Measurements from ENCODE around the gene CNTN5. TPM values are rescaled to one million over a fixed set of nuclear protein-coding genes. Genes with fewer than 3 reads are reported as not detected.

CNTN5 gene
- total RNA-seq, 1 donor, result not detected

DNA sequence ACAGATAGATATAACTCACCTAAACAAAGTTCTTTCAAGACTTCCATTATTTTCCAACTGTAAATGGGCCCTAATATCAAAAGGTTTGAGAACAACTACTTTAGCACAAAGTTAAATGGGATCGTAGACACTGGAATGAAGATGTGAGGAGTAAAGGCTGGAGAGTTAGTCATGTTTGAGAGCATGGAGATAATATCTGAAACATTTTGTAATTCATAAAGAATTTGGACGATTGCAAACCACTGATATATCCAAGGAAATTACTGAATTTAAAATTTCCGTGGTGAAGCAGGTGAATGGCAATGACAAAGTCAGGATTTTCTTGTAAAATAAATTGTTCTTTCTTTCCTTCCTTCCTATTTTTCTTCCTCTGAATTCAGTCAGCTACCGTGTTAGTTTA, 564.9 kb downstream of the CNTN5 start:
- Histone ChIP-seq H3K4me1 (ENCODE audit: insufficient read depth, low read length) (no peaks in the 10 kb centered on the region), H3K27me3 (ENCODE audit: insufficient read depth, low read length) (no peaks in the 10 kb centered on the region), H3K4me3 (ENCODE audit: low read length) (no peak overlapping the region), H3K9me3 (ENCODE audit: low read depth, low read length) (no peaks in the 10 kb centered on the region)

DNA sequence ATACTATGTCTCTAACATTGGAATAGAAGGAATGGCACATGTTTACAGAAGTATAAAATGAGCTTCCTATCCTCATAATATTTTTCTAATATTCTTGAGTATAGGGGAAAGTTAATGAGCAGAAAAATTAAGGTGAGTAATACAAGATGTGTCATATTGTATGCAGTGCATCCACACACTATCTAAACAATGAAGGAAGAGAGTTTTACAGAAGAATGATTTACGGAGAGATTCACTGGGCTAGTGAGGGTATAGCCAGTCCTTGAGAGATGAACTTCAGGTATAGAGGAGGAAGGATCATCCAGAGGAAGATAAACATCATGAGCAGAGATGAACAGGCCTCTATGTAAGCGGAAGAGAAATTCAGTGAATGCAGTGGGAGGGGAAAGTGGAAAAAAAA, 569.0 kb downstream of the CNTN5 start:
- H3K9me3 ChIP-seq (ENCODE audit: low read depth, low read length), result no peaks in the 10 kb centered on the region
- H3K27me3 ChIP-seq (ENCODE audit: insufficient read depth, low read length), result no peaks in the 10 kb centered on the region
- no peak overlapping the region for H3K4me3 ChIP-seq (ENCODE audit: low read length)
- H3K4me1 ChIP-seq (ENCODE audit: insufficient read depth, low read length), result no peaks in the 10 kb centered on the region

DNA sequence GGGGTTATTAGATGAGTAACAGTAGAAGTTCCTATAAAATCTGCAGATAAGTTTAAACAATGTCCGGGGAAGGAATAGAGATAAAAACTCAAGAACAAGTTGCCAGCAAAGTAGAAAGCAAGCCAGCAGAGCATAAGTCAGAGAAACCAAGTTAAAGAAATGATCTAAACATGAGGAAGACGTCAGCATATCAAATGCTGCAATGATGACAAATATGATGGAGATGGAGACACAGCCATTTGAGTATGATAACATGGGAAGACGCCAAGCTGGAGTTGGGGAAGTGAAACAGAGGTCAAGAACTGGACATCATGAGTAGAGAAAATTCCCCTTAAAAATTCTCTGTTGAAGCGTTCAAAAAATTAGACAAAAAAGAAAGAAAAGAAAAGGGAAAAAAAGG, 571.5 kb downstream of the CNTN5 start:
- H3K9me3 ChIP-seq (ENCODE audit: low read depth, low read length), result no peaks in the 10 kb centered on the region
- no peaks in the 10 kb centered on the region for H3K27me3 ChIP-seq (ENCODE audit: insufficient read depth, low read length)
- H3K4me1 ChIP-seq (ENCODE audit: insufficient read depth, low read length), result no peaks in the 10 kb centered on the region
- H3K4me3 ChIP-seq (ENCODE audit: low read length), result no peak overlapping the region

- Histone ChIP-seq H3K9me3 (ENCODE audit: low read depth, low read length) (no peaks in the 10 kb centered on the region), H3K27me3 (ENCODE audit: insufficient read depth, low read length) (no peaks in the 10 kb centered on the region), H3K4me3 (ENCODE audit: low read length) (no peak overlapping the region), H3K4me1 (ENCODE audit: insufficient read depth, low read length) (no peaks in the 10 kb centered on the region)
Observed at GRCh38 chr11:99593197-99593596, 572.4 kb downstream of the CNTN5 start.

DNA sequence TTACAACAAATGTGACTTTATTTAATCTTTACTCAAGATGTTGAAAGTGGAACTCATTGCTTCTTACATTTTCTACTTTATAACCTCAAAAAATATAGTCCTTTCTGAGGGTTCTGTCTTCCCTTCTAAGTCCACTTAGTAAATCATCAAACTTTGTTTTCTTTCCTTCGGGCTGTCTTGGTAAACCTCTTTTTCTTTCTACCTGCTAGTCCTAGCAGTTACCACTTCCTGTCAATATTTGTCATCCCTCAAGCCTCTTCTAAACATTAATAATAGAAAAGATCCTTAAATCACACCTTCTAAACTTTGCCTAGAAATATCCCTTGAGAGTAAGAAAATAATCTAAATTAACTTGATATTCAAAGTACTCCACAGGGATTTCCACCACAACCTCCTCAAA, 580.4 kb downstream of the CNTN5 start:
- H3K4me1 ChIP-seq (ENCODE audit: insufficient read depth, low read length), result no peaks in the 10 kb centered on the region
- no peaks in the 10 kb centered on the region for H3K9me3 ChIP-seq (ENCODE audit: low read depth, low read length)
- no peak overlapping the region for H3K4me3 ChIP-seq (ENCODE audit: low read length)
- H3K27me3 ChIP-seq (ENCODE audit: insufficient read depth, low read length), result no peaks in the 10 kb centered on the region

DNA sequence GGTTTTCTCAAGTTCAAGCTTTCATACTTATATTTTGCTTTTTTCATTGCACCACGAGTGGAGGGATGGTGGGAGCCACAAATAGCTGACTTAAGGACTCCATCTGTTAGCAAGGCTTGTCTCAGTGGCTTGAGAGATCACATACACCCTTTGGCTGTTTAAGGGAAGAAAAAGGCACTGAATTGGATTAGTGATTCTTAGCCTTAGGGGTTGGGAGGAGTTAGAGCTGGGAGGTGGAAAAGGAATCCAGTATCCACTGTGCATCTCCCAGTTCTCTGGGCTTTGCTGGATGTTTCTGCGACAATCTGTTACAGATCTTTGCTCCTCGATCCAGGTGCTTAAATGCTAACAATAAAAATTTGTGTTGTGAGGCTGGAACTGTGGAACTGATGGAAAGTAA, 593.6 kb downstream of the CNTN5 start:
- no peaks in the 10 kb centered on the region for H3K9me3 ChIP-seq (ENCODE audit: low read depth, low read length)
- H3K4me1 ChIP-seq (ENCODE audit: insufficient read depth, low read length), result no peaks in the 10 kb centered on the region
- H3K27me3 ChIP-seq (ENCODE audit: insufficient read depth, low read length), result no peaks in the 10 kb centered on the region
- no peak overlapping the region for H3K4me3 ChIP-seq (ENCODE audit: low read length)

DNA sequence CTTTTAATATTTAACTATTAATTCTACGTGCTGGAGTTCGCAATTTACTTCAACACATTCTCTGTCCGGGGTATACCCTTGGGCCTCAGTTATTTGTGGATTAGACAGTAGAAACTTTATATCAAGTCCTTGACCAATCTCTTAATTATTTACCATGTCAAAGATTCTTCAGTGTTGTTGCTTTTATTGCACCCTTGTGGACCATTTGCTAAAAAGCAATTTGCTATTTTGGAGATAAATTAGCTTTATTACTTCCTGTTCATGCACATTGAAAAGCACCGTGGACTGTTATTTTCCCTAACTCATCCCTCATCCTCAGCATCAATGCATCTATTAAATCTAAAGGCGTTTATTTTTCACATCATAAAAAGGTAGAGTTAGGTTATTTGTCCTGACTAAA, 609.9 kb downstream of the CNTN5 start:
- Histone ChIP-seq H3K4me1 (ENCODE audit: insufficient read depth, low read length) (no peaks in the 10 kb centered on the region), H3K27me3 (ENCODE audit: insufficient read depth, low read length) (no peaks in the 10 kb centered on the region), H3K9me3 (ENCODE audit: low read depth, low read length) (peaks cover 5% of the 10 kb centered on the region), H3K4me3 (ENCODE audit: low read length) (no peak overlapping the region)

GRCh38 chr11:99631618-99632017, 610.9 kb downstream of the CNTN5 start:
- Histone ChIP-seq H3K4me1 (ENCODE audit: insufficient read depth, low read length) (no peaks in the 10 kb centered on the region), H3K4me3 (ENCODE audit: low read length) (no peak overlapping the region), H3K9me3 (ENCODE audit: low read depth, low read length) (peaks cover 5% of the 10 kb centered on the region), H3K27me3 (ENCODE audit: insufficient read depth, low read length) (no peaks in the 10 kb centered on the region)

GRCh38 chr11:99632969-99633368, 612.2 kb downstream of the CNTN5 start:
- H3K9me3 ChIP-seq (ENCODE audit: low read depth, low read length), result peaks cover 5% of the 10 kb centered on the region
- no peak overlapping the region for H3K4me3 ChIP-seq (ENCODE audit: low read length)
- no peaks in the 10 kb centered on the region for H3K27me3 ChIP-seq (ENCODE audit: insufficient read depth, low read length)
- no peaks in the 10 kb centered on the region for H3K4me1 ChIP-seq (ENCODE audit: insufficient read depth, low read length)

- Histone ChIP-seq H3K9me3 (ENCODE audit: low read depth, low read length) (peaks cover 5% of the 10 kb centered on the region), H3K4me3 (ENCODE audit: low read length) (no peak overlapping the region), H3K4me1 (ENCODE audit: insufficient read depth, low read length) (no peaks in the 10 kb centered on the region), H3K27me3 (ENCODE audit: insufficient read depth, low read length) (no peaks in the 10 kb centered on the region)
Observed at GRCh38 chr11:99634581-99634980, 613.8 kb downstream of the CNTN5 start.

- no peaks in the 10 kb centered on the region for H3K27me3 ChIP-seq (ENCODE audit: insufficient read depth, low read length)
- no peaks in the 10 kb centered on the region for H3K4me1 ChIP-seq (ENCODE audit: insufficient read depth, low read length)
- peaks cover 5% of the 10 kb centered on the region for H3K9me3 ChIP-seq (ENCODE audit: low read depth, low read length)
- H3K4me3 ChIP-seq (ENCODE audit: low read length), result no peak overlapping the region
Observed at GRCh38 chr11:99638073-99638553, 617.4 kb downstream of the CNTN5 start.

GRCh38 chr11:99640671-99641070, 619.9 kb downstream of the CNTN5 start:
- no peaks in the 10 kb centered on the region for H3K4me1 ChIP-seq (ENCODE audit: insufficient read depth, low read length)
- no peaks in the 10 kb centered on the region for H3K27me3 ChIP-seq (ENCODE audit: insufficient read depth, low read length)
- H3K9me3 ChIP-seq (ENCODE audit: low read depth, low read length), result no peaks in the 10 kb centered on the region
- H3K4me3 ChIP-seq (ENCODE audit: low read length), result no peak overlapping the region

DNA sequence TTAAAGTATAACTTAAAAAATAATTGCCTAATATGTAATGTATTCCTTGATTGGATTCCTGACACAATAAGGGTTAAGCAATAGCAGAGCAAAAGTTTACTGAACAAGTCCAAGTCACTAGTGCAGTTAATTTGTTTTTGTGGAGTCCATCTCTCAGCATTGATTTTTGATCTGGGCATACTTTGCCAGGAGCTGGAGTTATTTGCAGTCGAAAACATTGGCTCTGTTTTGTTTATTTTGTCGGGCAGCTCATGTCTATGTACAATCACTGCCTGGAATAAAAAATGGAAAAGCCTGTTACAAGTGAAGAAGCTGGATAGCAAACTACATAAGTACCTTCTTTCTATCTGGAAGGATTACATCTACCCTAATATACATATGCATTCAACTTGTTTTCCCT, 625.2 kb downstream of the CNTN5 start:
- H3K4me3 ChIP-seq (ENCODE audit: low read length), result no peak overlapping the region
- H3K27me3 ChIP-seq (ENCODE audit: insufficient read depth, low read length), result no peaks in the 10 kb centered on the region
- no peaks in the 10 kb centered on the region for H3K4me1 ChIP-seq (ENCODE audit: insufficient read depth, low read length)
- peaks cover 5% of the 10 kb centered on the region for H3K9me3 ChIP-seq (ENCODE audit: low read depth, low read length)

DNA sequence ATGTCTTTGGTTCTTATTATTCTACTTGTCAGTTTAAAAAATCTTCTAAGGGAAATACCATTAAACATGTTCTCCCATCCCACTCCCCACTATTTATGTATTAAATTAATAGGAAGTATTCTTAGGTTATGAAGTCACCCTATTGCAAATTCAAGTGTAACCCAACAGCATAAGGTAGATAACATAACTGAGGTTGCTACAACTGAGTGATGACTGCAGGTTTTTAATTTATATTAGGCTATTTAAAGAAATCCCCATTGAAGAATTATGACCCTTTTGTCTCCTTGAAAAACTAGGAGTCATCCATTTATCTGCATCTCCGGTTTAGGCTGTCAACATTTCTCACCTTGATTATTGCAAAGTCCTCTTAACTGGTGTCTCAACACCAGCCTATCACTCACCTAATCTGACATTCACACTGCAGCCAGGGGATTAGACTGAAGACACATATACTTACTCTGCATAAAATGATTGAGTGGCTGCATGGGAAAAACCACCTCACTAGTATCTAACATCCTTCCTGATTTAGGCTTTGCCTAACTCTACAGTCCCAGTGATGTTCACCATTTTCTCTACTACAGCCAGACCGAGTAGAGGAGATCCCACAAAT, 649.4 kb downstream of the CNTN5 start:
- H3K9me3 ChIP-seq (ENCODE audit: low read depth, low read length), result peaks cover 11% of the 10 kb centered on the region
- H3K27me3 ChIP-seq (ENCODE audit: insufficient read depth, low read length), result no peaks in the 10 kb centered on the region
- no peak overlapping the region for H3K4me3 ChIP-seq (ENCODE audit: low read length)
- no peaks in the 10 kb centered on the region for H3K4me1 ChIP-seq (ENCODE audit: insufficient read depth, low read length)

DNA sequence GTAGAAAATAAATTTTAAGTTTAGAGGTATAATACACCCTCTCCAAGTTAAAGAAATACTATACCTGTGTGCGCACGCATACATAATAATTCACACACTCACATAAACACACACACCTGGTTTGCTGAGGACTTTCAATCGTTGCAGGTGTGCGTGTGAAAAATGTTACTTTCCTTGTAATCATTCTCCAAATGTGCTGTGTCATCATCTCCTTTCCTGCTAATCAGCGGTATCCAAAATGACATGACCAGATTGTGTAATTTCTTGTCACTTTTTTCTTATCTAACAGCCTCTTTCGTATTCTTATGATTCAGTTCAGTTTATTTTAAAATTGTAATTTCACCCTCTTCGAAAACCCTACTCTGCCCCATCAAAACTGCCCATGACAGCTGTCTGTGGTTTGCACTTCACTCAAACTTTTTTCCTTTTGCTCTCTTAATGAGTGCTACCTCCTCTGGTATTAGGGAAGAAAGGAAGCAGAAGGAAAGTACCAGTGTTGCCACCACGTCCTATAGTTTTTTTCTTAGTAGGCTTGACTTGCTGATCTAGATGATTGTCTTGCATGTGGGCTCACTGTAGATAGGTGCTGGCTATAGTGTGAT, 651.2 kb downstream of the CNTN5 start:
- peaks cover 11% of the 10 kb centered on the region for H3K9me3 ChIP-seq (ENCODE audit: low read depth, low read length)
- no peaks in the 10 kb centered on the region for H3K4me1 ChIP-seq (ENCODE audit: insufficient read depth, low read length)
- H3K4me3 ChIP-seq (ENCODE audit: low read length), result no peak overlapping the region
- no peaks in the 10 kb centered on the region for H3K27me3 ChIP-seq (ENCODE audit: insufficient read depth, low read length)

DNA sequence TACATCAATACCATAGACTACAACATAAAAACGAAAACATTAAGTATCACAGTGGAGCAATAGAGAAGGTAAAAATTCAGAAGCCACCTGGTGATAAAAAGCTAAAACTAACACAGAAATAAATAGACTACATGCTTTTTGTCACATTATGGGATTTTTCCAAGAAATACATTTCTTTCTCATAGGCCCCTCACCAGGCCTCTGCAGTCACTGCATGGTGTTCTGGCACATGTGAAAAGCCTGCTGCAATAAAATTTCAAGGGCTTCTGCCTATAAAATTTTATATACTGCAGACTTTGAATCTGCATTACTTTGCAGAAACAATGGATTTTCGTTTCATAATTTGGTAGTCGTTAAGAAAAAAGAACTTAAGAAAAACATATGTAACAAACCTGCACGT, 655.5 kb downstream of the CNTN5 start:
- Histone ChIP-seq H3K4me3 (ENCODE audit: low read length) (no peak overlapping the region), H3K9me3 (ENCODE audit: low read depth, low read length) (peaks cover 11% of the 10 kb centered on the region), H3K4me1 (ENCODE audit: insufficient read depth, low read length) (no peaks in the 10 kb centered on the region), H3K27me3 (ENCODE audit: insufficient read depth, low read length) (no peaks in the 10 kb centered on the region)
